Fibroblast of skin of right quadriceps (primary cell): ENCODE data around the gene TMEM186.
"Not testable (repeated sequence)": the region's sequence is repeated elsewhere in the genome, so short reads cannot be mapped to it uniquely, and the experiment has no call there.

ENCODE experiments used
- DNase-seq: peaks from one replicate; pipeline ENCODE4 v3.0.0-alpha.2; 2013

The TMEM186 gene

GRCh38 chr16:8808613-8809353 is 11.3 kb upstream of the TMEM186 start:
- no peak for DNase-seq

GRCh38 chr16:8808009-8808408 is 10.6 kb upstream of the TMEM186 start:
- DNase-seq: no peak

GRCh38 chr16:8807189-8807588 is 9.8 kb upstream of the TMEM186 start:
- DNase-seq: no peak

GRCh38 chr16:8806272-8806983 is 9.0 kb upstream of the TMEM186 start:
- peak; percentile 17 for DNase-seq

GRCh38 chr16:8804313-8804712 is 6.9 kb upstream of the TMEM186 start:
- DNase-seq: no peak

GRCh38 chr16:8803733-8804132 is 6.3 kb upstream of the TMEM186 start:
- not testable (repeated sequence) for DNase-seq

- no peak for DNase-seq
Measured at GRCh38 chr16:8801701-8802100, 4.3 kb upstream of the TMEM186 start.

GRCh38 chr16:8798535-8799157 is 1.2 kb upstream of the TMEM186 start:
- DNase-seq: no peak

- peak; percentile 29 for DNase-seq
Measured at GRCh38 chr16:8798174-8798527, 712 bp upstream of the TMEM186 start.

- DNase-seq: no peak
Measured at GRCh38 chr16:8796469-8797363, 723 bp downstream of the TMEM186 start.

- DNase-seq: no peak
Measured at GRCh38 chr16:8795818-8796217, 1.6 kb downstream of the TMEM186 start.

GRCh38 chr16:8795091-8795490 is 2.3 kb downstream of the TMEM186 start:
- DNase-seq: no peak

- DNase-seq: no peak
Measured at GRCh38 chr16:8788578-8789172, 8.8 kb downstream of the TMEM186 start.

GRCh38 chr16:8786316-8786715 is 11.1 kb downstream of the TMEM186 start:
- not testable (repeated sequence) for DNase-seq

GRCh38 chr16:8785408-8785807 is 12.0 kb downstream of the TMEM186 start:
- DNase-seq: no peak

GRCh38 chr16:8782673-8783072 is 14.8 kb downstream of the TMEM186 start:
- DNase-seq: no peak

GRCh38 chr16:8781797-8782196 is 15.6 kb downstream of the TMEM186 start:
- DNase-seq: no peak

GRCh38 chr16:8777217-8777616 is 20.2 kb downstream of the TMEM186 start:
- no peak for DNase-seq

GRCh38 chr16:8776129-8776584 is 21.3 kb downstream of the TMEM186 start:
- DNase-seq: no peak

GRCh38 chr16:8775359-8775758 is 22.1 kb downstream of the TMEM186 start:
- DNase-seq: no peak

GRCh38 chr16:8774208-8774607 is 23.2 kb downstream of the TMEM186 start:
- DNase-seq: no peak

- no peak for DNase-seq
Measured at GRCh38 chr16:8773537-8773936, 23.9 kb downstream of the TMEM186 start.

GRCh38 chr16:8768692-8769091 is 28.7 kb downstream of the TMEM186 start:
- no peak for DNase-seq
